Renal cortex interstitium (tissue), 11 donors: ENCODE results near the gene AGBL5. TPM values are rescaled to one million over a fixed set of nuclear protein-coding genes. Genes with fewer than 3 reads are reported as not detected.

ENCODE experiments used
- DNase-seq, 11 donors: peaks; one replicate each; pipeline ENCODE4 v3.0.0-alpha.2; 2013; ENCODE audit warnings: low read depth in 9 of 11, low spot score in 4 of 11; ENCODE audit errors: extremely low read depth in 1 of 11
- polyA plus RNA-seq, 3 donors: library from polyadenylated mRNA; unstranded; fragments of 120-200 nt; gene quantifications; one replicate each; pipeline ENCODE4 v1.2.1, GENCODE V29; 2013; ENCODE audit not compliant: insufficient read length in 3 of 3

Gene AGBL5
- polyA plus RNA-seq, 3 donors: 61.9 to 66.8 (median 65.2) TPM

DNA sequence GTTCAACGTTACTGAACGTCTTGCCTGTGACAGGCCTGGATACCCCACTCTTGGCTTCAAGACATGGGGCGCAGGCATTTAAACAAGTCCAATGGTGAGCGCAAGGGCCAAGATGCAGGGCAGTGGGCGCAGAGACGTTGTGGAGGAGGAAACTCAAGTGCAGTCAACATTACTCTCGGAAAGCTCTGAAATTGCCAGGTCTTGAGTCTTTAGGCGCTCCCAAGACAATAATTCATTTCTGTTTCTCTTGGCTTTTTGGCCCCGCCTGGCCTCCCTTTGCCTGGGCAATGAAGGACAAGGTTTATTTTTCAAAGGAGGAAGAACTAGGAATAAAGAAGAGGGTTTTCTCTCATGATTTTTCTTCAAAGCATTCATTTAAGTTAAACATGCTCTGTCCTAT is 32.0 kb upstream of the AGBL5 start:
- DNase-seq: no peak

DNA sequence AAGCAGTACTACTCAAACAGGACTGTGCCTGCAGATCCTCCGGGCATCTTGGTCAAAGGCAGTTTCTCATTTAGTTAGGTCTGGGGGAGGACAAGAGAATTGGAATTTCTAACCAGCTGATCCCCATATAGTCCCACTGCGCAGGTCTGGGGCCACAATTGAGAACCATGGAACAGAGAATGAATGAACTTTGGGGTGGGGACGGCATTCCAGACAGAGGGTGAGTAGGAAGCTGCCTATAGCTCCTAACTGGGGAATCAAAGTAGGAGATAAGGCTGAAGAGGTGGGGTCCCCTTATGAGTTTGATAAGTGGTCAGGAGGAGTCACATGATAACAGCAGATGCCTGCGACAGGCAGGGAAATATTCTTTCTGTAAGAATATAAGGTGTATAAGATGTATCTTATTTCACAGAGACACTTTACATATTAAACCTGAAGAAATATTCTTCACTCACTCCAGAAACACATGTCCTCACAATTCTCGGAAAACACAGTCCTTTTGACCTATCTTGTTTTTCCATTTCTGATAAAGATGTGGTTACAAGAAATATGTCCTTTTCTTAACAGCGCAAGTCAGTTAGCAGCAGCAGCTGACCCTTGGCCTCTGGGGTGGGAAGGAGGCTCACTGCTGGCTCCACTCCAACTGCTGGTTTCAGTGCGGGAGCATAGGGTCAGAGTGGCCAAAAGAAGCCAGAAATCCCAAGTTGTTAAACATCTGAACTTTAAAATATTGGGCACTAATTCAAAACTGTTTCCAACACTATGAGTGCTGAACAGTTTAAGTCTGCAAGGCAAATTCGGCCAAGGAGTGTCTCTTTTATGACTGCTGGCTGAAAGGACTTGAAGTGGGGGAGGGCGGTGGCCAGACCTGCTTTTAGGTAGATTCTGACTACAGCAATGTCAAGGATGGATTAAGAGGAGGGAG is 31.3 kb upstream of the AGBL5 start:
- DNase-seq: no peak

GRCh38 chr2:27021253-27022049 is 30.0 kb upstream of the AGBL5 start:
- DNase-seq: no peak

DNA sequence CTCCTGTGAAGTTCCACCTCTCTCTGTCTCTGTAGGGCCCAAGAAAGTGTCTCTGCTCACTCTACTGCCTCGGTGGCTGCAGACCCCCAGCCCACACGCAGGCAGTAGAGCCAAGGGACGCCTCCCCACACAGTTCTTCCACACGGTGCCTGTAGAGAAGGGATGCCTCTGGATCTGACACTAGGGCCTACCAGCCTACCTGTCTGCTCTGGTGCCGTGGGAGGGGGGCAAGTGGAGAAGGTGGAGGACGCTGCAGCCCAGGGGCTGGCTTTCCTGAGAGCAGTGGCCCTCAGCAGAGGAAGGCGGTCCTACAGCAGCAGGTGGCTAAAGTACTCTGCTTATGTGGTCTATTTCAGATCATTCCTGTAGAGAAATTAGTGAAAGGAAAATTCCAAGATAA is 27.7 kb upstream of the AGBL5 start:
- no peak for DNase-seq

DNA sequence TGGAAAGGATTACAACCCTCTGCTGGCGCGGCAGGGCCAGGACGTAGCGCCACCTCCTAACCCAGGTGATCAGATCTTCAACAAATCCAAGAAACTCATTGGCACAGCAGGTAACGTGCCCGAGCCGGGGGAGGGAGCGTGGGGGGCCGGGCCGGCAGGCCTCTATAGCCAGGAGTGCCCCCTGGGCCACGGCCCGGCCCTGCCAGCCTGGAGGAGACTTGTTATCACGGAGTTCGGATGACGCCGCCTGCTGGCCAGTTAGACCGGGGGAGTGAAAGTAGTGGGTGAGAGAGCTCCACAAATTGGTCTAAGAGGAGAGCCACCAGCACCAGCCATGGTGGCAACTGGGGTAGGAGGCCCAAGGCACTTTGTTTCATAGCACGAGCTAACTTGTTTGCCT is 27.3 kb upstream of the AGBL5 start:
- no peak for DNase-seq

GRCh38 chr2:27024812-27025211 is 26.7 kb upstream of the AGBL5 start:
- no peak for DNase-seq

GRCh38 chr2:27025281-27025800 is 26.1 kb upstream of the AGBL5 start:
- DNase-seq: no peak

DNA sequence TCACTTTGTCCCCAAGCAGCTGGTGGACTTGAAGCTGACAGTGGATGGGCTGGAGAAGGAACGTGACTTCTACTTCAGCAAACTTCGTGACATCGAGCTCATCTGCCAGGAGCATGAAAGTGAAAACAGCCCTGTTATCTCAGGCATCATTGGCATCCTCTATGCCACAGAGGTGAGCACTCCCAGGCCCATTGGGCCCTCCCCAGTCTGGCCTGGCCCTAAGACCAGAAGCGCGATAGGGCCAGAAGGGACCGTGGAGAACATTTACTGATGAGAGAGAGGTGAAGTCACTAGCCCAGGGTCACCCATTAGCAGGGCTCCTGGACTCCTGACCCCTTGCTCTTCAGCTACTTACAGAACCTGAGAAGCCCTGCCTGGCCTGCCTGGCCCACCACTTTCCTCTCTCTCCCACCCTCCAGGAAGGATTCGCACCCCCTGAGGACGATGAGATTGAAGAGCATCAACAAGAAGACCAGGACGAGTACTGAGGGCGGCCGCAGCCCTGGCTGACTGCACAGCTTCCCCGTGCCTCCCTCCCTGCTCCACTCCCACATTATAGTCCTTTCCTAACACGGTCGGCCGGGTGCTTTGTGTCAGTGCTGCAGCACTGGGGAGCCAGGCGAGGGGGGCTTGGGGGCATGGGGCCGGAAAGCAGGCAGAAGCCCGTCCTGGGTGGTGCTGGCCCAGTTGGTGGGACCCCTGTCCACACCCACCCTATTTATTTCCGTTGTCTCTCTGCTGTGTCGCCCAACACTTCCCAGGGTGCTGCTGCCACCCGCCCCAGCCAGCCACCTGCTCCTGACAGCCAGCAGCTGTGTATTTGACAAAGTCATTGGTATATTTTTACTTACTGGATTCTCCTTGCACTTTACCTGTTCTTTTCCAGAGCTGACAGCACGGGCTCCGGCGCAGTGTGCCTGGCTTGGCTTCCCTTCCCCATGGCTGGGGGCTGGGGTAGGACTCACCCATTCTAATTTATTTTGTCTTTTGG is 25.3 kb upstream of the AGBL5 start:
- no peak for DNase-seq

GRCh38 chr2:27027211-27027651 is 24.2 kb upstream of the AGBL5 start:
- DNase-seq: no peak

- no peak for DNase-seq
Observed at GRCh38 chr2:27029051-27029450, 22.4 kb upstream of the AGBL5 start.

GRCh38 chr2:27032495-27033252 is 18.8 kb upstream of the AGBL5 start, which contains the start of gene TMEM214:
Gene TMEM214 (plus strand): TSS chr2:27032965. CDS start chr2:27033016, 51 bp downstream.
- peak in 9 of 11 donors; percentile 71 to 79 (median 75) for DNase-seq

DNA sequence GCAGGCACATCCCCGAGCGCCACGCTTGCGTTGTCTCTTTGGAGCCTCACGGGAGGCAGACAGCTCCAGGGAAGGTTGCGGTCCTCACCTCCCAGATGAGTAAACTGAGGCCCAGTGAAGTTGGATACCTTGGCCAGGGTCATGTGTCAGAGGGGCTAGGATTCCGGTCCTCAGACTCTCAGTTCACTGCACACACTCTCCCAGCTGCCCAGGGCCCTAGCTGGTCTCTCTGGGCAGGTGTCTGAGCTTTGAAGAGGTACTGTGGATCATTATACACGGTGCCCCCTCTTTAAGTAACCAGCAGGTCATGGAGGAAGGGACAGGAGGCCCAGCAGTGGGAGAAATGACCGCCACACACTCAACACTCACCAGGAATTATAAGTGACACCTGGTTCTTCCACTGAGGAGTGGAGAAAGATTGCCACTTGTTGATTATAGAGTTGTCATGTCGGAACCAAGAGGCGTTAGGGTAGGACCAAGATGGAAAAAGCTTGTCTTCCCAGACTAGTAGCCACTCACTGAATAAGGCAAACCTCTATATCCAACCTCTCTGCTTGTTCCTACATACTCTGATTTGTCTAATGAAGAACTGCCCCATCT is 18.1 kb upstream of the AGBL5 start:
- no peak for DNase-seq

GRCh38 chr2:27038012-27038411 is 13.5 kb upstream of the AGBL5 start:
- no peak for DNase-seq

DNA sequence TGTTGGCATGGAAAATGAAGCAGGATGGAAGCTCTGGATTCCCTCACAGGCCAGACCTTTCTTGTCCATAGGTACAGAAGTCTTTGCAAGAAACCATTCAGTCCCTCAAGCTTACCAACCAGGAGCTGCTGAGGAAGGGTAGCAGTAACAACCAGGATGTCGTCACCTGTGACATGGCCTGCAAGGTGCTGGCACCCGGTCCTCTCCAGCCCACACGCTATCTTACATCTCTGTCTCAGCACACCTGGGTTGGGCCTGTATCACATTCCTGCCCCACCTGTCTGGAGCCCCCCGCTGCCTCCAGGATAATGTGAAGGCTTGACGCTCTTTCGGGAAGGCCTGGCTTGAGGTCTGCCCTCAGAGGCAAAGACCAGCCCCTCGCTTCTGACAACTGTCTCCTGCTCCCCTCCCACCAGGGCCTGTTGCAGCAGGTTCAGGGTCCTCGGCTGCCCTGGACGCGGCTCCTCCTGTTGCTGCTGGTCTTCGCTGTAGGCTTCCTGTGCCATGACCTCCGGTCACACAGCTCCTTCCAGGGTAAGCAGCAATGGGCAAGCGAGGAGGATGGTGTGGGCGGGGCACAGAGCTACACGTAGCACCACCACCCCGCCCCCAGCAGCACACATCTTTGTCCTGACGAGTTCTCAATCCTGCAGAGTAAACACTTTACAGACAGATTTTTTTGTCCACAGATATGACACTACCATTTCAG is 12.7 kb upstream of the AGBL5 start:
- no peak for DNase-seq

DNA sequence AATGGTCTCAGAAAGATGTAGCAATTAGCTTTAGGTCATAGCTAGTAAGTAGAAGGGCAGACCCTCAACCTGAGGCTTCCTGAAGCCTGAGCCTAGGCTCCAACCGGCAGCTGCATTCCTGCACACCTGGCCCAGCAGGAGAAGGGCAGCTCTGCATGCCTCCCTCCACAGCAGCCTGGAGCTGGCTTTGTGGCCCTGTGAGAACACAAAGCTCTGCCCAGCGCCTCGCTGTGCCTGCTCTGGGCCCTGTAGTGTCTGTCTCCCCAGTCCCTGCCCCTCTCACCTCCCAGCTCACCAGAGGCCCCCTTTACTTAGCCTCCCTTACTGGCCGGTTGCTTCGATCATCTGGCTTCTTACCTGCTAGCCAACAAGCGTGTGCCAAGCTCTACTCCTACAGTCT is 12.0 kb upstream of the AGBL5 start:
- no peak for DNase-seq

GRCh38 chr2:27039871-27040270 is 11.6 kb upstream of the AGBL5 start:
- DNase-seq: no peak

- no peak for DNase-seq
Observed at GRCh38 chr2:27040282-27040681, 11.2 kb upstream of the AGBL5 start.
